ENCODE measurements around the gene PTPRN2.

DNA sequence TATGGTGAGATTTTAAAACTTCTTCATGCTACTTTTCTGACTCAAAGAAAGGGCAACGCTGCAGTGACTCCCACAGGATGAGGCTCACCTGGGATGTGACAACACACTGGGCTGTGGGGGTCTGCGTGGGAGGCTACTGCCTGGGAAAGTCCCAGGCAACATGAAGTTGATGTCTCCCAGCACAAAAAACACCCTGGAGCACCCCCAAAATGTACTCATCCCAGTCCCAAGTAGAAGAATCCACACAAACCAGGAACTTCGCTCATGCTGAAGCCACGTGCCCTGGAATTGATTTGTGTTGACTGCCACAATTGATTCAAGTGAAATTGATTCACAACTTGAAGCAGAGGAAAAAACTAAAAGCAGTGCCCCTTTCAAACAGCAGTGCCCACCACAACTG, 24.9 kb upstream of the PTPRN2 start:
- TF ChIP-seq POLR2AphosphoS5 (IDR thresholded peaks at IDR 0.05; ENCODE audit: low read depth, low read length) (no peak), SIN3A (IDR thresholded peaks at IDR 0.05; ENCODE audit: borderline replicate concordance, insufficient read depth, low read depth, low read length) (no peak), TCF7L2 (IDR thresholded peaks at IDR 0.05; ENCODE audit: low read depth, low read length) (no peak)
- TF ChIP-seq, protein P1, sequence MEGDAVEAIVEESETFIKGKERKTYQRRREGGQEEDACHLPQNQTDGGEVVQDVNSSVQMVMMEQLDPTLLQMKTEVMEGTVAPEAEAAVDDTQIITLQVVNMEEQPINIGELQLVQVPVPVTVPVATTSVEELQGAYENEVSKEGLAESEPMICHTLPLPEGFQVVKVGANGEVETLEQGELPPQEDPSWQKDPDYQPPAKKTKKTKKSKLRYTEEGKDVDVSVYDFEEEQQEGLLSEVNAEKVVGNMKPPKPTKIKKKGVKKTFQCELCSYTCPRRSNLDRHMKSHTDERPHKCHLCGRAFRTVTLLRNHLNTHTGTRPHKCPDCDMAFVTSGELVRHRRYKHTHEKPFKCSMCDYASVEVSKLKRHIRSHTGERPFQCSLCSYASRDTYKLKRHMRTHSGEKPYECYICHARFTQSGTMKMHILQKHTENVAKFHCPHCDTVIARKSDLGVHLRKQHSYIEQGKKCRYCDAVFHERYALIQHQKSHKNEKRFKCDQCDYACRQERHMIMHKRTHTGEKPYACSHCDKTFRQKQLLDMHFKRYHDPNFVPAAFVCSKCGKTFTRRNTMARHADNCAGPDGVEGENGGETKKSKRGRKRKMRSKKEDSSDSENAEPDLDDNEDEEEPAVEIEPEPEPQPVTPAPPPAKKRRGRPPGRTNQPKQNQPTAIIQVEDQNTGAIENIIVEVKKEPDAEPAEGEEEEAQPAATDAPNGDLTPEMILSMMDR (IDR thresholded peaks at IDR 0.05), result no peak
- TF ChIP-seq, protein P2, sequence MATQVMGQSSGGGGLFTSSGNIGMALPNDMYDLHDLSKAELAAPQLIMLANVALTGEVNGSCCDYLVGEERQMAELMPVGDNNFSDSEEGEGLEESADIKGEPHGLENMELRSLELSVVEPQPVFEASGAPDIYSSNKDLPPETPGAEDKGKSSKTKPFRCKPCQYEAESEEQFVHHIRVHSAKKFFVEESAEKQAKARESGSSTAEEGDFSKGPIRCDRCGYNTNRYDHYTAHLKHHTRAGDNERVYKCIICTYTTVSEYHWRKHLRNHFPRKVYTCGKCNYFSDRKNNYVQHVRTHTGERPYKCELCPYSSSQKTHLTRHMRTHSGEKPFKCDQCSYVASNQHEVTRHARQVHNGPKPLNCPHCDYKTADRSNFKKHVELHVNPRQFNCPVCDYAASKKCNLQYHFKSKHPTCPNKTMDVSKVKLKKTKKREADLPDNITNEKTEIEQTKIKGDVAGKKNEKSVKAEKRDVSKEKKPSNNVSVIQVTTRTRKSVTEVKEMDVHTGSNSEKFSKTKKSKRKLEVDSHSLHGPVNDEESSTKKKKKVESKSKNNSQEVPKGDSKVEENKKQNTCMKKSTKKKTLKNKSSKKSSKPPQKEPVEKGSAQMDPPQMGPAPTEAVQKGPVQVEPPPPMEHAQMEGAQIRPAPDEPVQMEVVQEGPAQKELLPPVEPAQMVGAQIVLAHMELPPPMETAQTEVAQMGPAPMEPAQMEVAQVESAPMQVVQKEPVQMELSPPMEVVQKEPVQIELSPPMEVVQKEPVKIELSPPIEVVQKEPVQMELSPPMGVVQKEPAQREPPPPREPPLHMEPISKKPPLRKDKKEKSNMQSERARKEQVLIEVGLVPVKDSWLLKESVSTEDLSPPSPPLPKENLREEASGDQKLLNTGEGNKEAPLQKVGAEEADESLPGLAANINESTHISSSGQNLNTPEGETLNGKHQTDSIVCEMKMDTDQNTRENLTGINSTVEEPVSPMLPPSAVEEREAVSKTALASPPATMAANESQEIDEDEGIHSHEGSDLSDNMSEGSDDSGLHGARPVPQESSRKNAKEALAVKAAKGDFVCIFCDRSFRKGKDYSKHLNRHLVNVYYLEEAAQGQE (IDR thresholded peaks at IDR 0.05; ENCODE audit: insufficient read depth in 1 of 2, low read depth in 2 of 2, low read length in 1 of 2), result no peak
